Neuronal stem cell (in vitro differentiated cells): ENCODE measurements around the gene DXO.
"Not testable (repeated sequence)": the region's sequence is repeated elsewhere in the genome, so short reads cannot be mapped to it uniquely, and the experiment has no call there.

Source experiments
- DNase-seq: peaks from one replicate; pipeline ENCODE4 v3.0.0-alpha.2; 2013; ENCODE audit warnings: low spot score
- H2AFZ ChIP-seq: one replicate; pipeline ENCODE4 v1.6.1; 2013; ENCODE audit warnings: mild to moderate bottlenecking, low read length, inconsistent platforms
- H2AK5ac ChIP-seq: 2 replicates; pipeline ENCODE4 v1.6.1; 2013; ENCODE audit warnings: low read depth, mild to moderate bottlenecking, inconsistent platforms, low read length, moderate library complexity, mixed read lengths
- H2BK120ac ChIP-seq: 2 replicates; pipeline ENCODE4 v1.6.1; 2013; ENCODE audit warnings: low read depth, mild to moderate bottlenecking, inconsistent platforms, low read length, moderate library complexity, mixed read lengths
- H2BK12ac ChIP-seq: one replicate; pipeline ENCODE4 v1.6.1; 2013; ENCODE audit warnings: low read length, inconsistent platforms
- H2BK15ac ChIP-seq: 2 replicates; pipeline ENCODE4 v1.6.1; 2013; ENCODE audit warnings: mild to moderate bottlenecking, low read length, inconsistent platforms, mixed read lengths
- H2BK5ac ChIP-seq: one replicate; pipeline ENCODE4 v1.6.1; 2013; ENCODE audit warnings: inconsistent platforms, mild to moderate bottlenecking, low read length, moderate library complexity
- H3K14ac ChIP-seq: one replicate; pipeline ENCODE4 v1.6.1; 2013; ENCODE audit warnings: low read length, inconsistent platforms
- H3K18ac ChIP-seq: 2 replicates; pipeline ENCODE4 v1.6.1; 2013; ENCODE audit warnings: low read length, inconsistent platforms
- H3K23ac ChIP-seq: 2 replicates; pipeline ENCODE4 v1.6.1; 2013; ENCODE audit warnings: low read depth, mild to moderate bottlenecking, mixed read lengths, low read length, inconsistent platforms; ENCODE audit not compliant: poor library complexity
- H3K27ac ChIP-seq: replicated peaks from 3 replicates; pipeline ENCODE4 v1.5.1; 2013; ENCODE audit warnings: low read length, inconsistent platforms
- H3K27me3 ChIP-seq, 3 experiments: 2 replicates each; pipeline ENCODE4 v1.6.1; 2013; ENCODE audit warnings: low read length in 3 of 3, mild to moderate bottlenecking in 2 of 3, inconsistent platforms in 1 of 3, low read depth in 1 of 3, mixed read lengths in 1 of 3, moderate library complexity in 1 of 3; ENCODE audit not compliant: control insufficient read depth in 3 of 3, insufficient read depth in 3 of 3
- H3K36me3 ChIP-seq, 2 donors: replicated peaks in 1 of 2; 2 replicates each; pipeline ENCODE4 v1.6.1; 2013; ENCODE audit warnings: low read length in 2 of 2; ENCODE audit not compliant: control insufficient read depth in 2 of 2, insufficient read depth in 2 of 2
- H3K4ac ChIP-seq: 2 replicates; pipeline ENCODE4 v1.6.1; 2013; ENCODE audit warnings: inconsistent platforms, mild to moderate bottlenecking, low read length, moderate library complexity
- H3K4me1 ChIP-seq, 2 donors: 1 replicate in 1 of 2; 2 replicates in 1 of 2; pipeline ENCODE4 v1.6.1; 2013; ENCODE audit warnings: low read length in 2 of 2, low read depth in 1 of 2; ENCODE audit not compliant: control insufficient read depth in 2 of 2, insufficient read depth in 1 of 2
- H3K4me2 ChIP-seq: one replicate; pipeline ENCODE4 v1.6.1; 2013; ENCODE audit warnings: mild to moderate bottlenecking, low read length, inconsistent platforms; ENCODE audit not compliant: insufficient read depth, poor library complexity, severe bottlenecking
- H3K4me3 ChIP-seq, 2 donors: 2 replicates each; pipeline ENCODE4 v1.5.1; 2013; ENCODE audit warnings: low read length in 2 of 2, mild to moderate bottlenecking in 2 of 2, inconsistent platforms in 1 of 2, moderate library complexity in 1 of 2
- H3K79me1 ChIP-seq: one replicate; pipeline ENCODE4 v1.6.1; 2013; ENCODE audit warnings: low read depth, mild to moderate bottlenecking, inconsistent platforms, low read length, moderate library complexity
- H3K9ac ChIP-seq: one replicate; pipeline ENCODE4 v1.6.1; 2013; ENCODE audit warnings: mild to moderate bottlenecking, low read depth, low read length, inconsistent platforms; ENCODE audit not compliant: poor library complexity
- H3K9me3 ChIP-seq, 2 donors: replicated peaks in 1 of 2; 2 replicates each; pipeline versions ENCODE3 to v1.6.1; 2013; ENCODE audit warnings: low read length in 2 of 2, mild to moderate bottlenecking in 2 of 2, inconsistent platforms in 1 of 2, low read depth in 1 of 2, mixed read lengths in 1 of 2, moderate library complexity in 1 of 2; ENCODE audit not compliant: control insufficient read depth in 2 of 2, insufficient read depth in 1 of 2
- H4K8ac ChIP-seq: one replicate; pipeline ENCODE4 v1.6.1; 2013; ENCODE audit warnings: low read depth, mild to moderate bottlenecking, inconsistent platforms, low read length, moderate library complexity
- H4K91ac ChIP-seq: one replicate; pipeline ENCODE4 v1.6.1; 2013; ENCODE audit warnings: low read length, low read depth, mild to moderate bottlenecking, inconsistent platforms; ENCODE audit not compliant: poor library complexity
- WGBS, 2 donors: extraction: QIAGEN DNeasy Blood & Tissue Kit; methylation state at CpG; one replicate each; pipeline ENCODE4 v1.1.7; 2013; ENCODE audit warnings: missing lambda C conversion rate in 2 of 2, mixed read lengths in 1 of 2; ENCODE audit not compliant: insufficient read length in 2 of 2, insufficient replicate concordance in 1 of 2; ENCODE audit errors: extremely low coverage in 2 of 2; 5-methylcytosine and 5-hydroxymethylcytosine counted together

The DXO gene

DNA sequence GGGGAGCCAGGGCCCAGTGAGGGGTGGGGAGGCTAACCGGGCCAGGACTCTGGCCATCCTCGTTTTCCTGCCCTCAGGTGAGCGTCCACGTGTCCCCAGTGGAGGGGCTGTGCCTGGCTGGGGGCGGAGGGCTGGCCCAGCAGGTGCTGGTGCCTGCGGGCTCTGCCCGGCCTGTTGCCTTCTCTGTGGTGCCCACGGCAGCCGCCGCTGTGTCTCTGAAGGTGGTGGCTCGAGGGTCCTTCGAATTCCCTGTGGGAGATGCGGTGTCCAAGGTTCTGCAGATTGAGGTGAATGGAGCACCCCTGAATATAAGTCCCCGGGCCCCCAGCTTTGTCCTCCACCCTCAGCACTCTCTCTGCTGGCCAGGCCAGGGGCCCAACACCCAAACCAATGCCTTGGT is 22.5 kb upstream of the DXO start:
- H2BK120ac ChIP-seq = not testable (repeated sequence)
- no CpG with 5 or more reads among the region's 14 CpGs for WGBS, 2 donors

DNA sequence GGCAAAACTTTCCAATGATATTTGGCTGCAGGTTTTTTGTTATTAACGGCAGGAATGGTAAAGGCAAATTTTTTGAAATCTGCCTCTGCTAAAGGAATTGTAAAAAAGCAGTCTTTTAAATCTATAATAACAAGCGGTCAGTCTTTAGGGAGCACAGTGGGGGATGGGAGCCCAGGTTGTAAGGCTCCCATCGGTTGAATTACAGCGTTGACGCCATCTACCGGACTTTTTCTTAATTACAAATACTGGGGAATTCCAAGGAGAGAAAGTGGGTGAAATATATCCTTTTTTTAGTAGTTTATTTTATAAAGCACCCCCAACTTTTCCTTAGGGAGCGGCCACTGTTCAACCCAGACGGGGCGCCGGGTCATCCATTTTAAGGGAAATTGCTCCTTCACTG is 17.4 kb upstream of the DXO start:
- not testable (repeated sequence) for H3K18ac ChIP-seq, H3K23ac ChIP-seq, H3K9ac ChIP-seq, H2BK120ac ChIP-seq, H3K4ac ChIP-seq, H4K91ac ChIP-seq, H3K79me1 ChIP-seq, H3K4me2 ChIP-seq, H3K9me3 ChIP-seq, H3K14ac ChIP-seq, H3K4me3 ChIP-seq, H3K27ac ChIP-seq, H2AFZ ChIP-seq, H2BK12ac ChIP-seq, H4K8ac ChIP-seq, H3K4me1 ChIP-seq, H3K27me3 ChIP-seq, DNase-seq, H2AK5ac ChIP-seq, H2BK5ac ChIP-seq, H3K36me3 ChIP-seq, H2BK15ac ChIP-seq
- WGBS, 2 donors = no CpG with 5 or more reads among the region's 10 CpGs

More for the DNA sequence above, 22.5 kb upstream of the DXO start:
- not testable (repeated sequence) for H2BK15ac ChIP-seq, H4K8ac ChIP-seq, H2BK5ac ChIP-seq, H3K79me1 ChIP-seq, H2AK5ac ChIP-seq, H3K36me3 ChIP-seq, H3K4ac ChIP-seq, H3K27me3 ChIP-seq, H3K4me1 ChIP-seq, H3K9me3 ChIP-seq, H3K27ac ChIP-seq, H3K4me2 ChIP-seq, H2BK12ac ChIP-seq, H3K4me3 ChIP-seq, H2AFZ ChIP-seq, H3K9ac ChIP-seq, H3K14ac ChIP-seq, DNase-seq, H4K91ac ChIP-seq, H3K18ac ChIP-seq, H3K23ac ChIP-seq

DNA sequence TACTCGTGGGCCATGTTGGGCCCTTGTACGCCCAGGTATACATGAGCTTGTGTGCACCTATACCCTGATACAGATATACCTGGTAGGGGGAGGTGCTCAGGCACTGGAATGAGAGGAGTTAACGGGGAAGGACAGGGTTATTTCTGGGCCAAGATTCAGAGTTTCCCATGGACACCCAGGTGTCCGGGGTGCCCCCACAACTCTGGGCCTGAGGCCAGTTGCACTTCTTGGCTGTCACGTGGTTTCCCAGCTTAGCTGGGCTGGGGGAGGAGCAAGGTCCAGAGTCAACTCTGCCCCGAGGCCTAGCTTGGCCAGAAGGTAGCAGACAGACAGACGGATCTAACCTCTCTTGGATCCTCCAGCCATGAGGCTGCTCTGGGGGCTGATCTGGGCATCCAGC is 9.8 kb upstream of the DXO start, which contains the start of gene C4A:
C4A (plus strand) TSS at position 314 of the 400 bp plus-strand sequence; CDS start at position 365, 51 bp downstream.
- peaks cover 7 to 12% of the 10 kb centered on the region in 2 donors for H3K36me3 ChIP-seq
- DNase-seq, H3K27ac ChIP-seq, H3K9me3 ChIP-seq, H3K4me2 ChIP-seq, H3K4me3 ChIP-seq, H2AK5ac ChIP-seq, H3K18ac ChIP-seq, H3K79me1 ChIP-seq, H2AFZ ChIP-seq, H3K27me3 ChIP-seq, H3K23ac ChIP-seq, H4K91ac ChIP-seq, H3K9ac ChIP-seq, H2BK5ac ChIP-seq, H3K4ac ChIP-seq, H2BK15ac ChIP-seq, H2BK120ac ChIP-seq, H3K14ac ChIP-seq, H4K8ac ChIP-seq, H2BK12ac ChIP-seq, H3K4me1 ChIP-seq: not testable (repeated sequence)
- no CpG with 5 or more reads among the region's 7 CpGs for WGBS, 2 donors

DNA sequence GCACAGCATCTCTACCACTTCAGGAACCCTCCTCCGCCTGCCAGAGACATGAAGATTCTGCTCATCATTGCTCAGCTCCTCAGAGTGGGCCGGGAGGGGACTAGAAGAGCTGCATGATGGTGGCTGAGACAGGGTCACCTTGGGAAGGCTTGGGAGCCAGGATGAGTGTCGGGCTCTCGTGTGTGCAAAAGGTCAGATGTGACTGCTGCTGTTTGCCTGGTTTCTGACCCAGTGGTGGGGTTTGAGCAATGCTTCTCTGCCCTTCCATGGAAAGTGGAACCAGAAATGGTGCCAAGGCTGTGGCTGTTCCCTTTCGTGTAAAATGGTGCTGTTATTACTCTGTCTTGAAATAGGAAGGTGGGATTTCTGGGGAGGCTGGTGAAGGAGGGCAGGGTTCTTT is 9.1 kb upstream of the DXO start:
- not testable (repeated sequence) for H3K27me3 ChIP-seq, H3K27ac ChIP-seq, H4K8ac ChIP-seq, H4K91ac ChIP-seq, H3K4me2 ChIP-seq, H3K9me3 ChIP-seq, H3K18ac ChIP-seq, H2BK12ac ChIP-seq, H3K14ac ChIP-seq, H2AFZ ChIP-seq, H3K4ac ChIP-seq, H2BK5ac ChIP-seq, H2AK5ac ChIP-seq, H2BK120ac ChIP-seq, H3K9ac ChIP-seq, H3K4me3 ChIP-seq, H3K4me1 ChIP-seq, H2BK15ac ChIP-seq, DNase-seq, H3K79me1 ChIP-seq, H3K23ac ChIP-seq
- WGBS, 2 donors = no CpG with 5 or more reads among the region's 5 CpGs
- H3K36me3 ChIP-seq = peaks cover 7 to 12% of the 10 kb centered on the region in 2 donors
